Brain microvascular endothelial cell (primary cell): Measurements from ENCODE around the gene FAM107B.
A peak's percentile ranks its signal among the peaks of the same experiment; 100 is the strongest.

Experiments used
- DNase-seq: peaks from one replicate; pipeline ENCODE4 v3.0.0-alpha.2; 2020
- H3K27ac ChIP-seq: fragments of 250-450 bp; sonication (Bioruptor Pico); 2 replicates; pipeline ENCODE4 v1.5.1; 2020; ENCODE audit warnings: mild to moderate bottlenecking, moderate library complexity
- H3K27me3 ChIP-seq: fragments of 250-450 bp; sonication (Bioruptor Pico); replicated peaks from 2 replicates; pipeline ENCODE4 v1.5.1; 2020; ENCODE audit warnings: mild to moderate bottlenecking
- H3K36me3 ChIP-seq: fragments of 250-450 bp; sonication (Bioruptor Pico); replicated peaks from 2 replicates; pipeline ENCODE4 v1.5.1; 2020; ENCODE audit warnings: mild to moderate bottlenecking
- H3K4me3 ChIP-seq: 2 replicates; pipeline ENCODE4 v1.5.1; 2011; ENCODE audit warnings: low read depth, mild to moderate bottlenecking, control low read depth, low read length, moderate library complexity
- CTCF ChIP-seq: IDR thresholded peaks from 2 replicates; pipeline ENCODE4 v1.5.1; 2011; ENCODE audit warnings: low read depth, mild to moderate bottlenecking, moderate library complexity, low read length, control low read depth, inconsistent platforms; ENCODE audit errors: missing control alignments
- in situ Hi-C: cut with HindIII; loops from 2 replicates; pipeline ENCODE4 v1.10.0; 2017; ENCODE audit warnings: low sequenced_read_pairs, low pct_ligation_motif_present

The FAM107B gene

GRCh38 chr10:14557567-14557966, 217.1 kb downstream of the FAM107B start:
- no peaks in the 10 kb centered on the region for H3K27me3 ChIP-seq
- H3K27ac ChIP-seq = no peak overlapping the region
- no peak for TF ChIP-seq CTCF
- H3K36me3 ChIP-seq = no peaks in the 10 kb centered on the region
- DNase-seq = no peak
- no peak overlapping the region for H3K4me3 ChIP-seq
- in situ Hi-C loops = no loop called here

- Histone ChIP-seq H3K4me3 (no peak overlapping the region), H3K27ac (no peak overlapping the region)
- in situ Hi-C loops = no loop called here
Observed at GRCh38 chr10:14556285-14556956, 218.3 kb downstream of the FAM107B start.

GRCh38 chr10:14555807-14556206, 218.9 kb downstream of the FAM107B start:
- no peak overlapping the region for H3K4me3 ChIP-seq
- no peak for TF ChIP-seq CTCF
- no peaks in the 10 kb centered on the region for H3K36me3 ChIP-seq
- in situ Hi-C loops = no loop called here
- DNase-seq = no peak
- no peaks in the 10 kb centered on the region for H3K27me3 ChIP-seq
- no peak overlapping the region for H3K27ac ChIP-seq

More at GRCh38 chr10:14556285-14556956, 218.3 kb downstream of the FAM107B start:
- peak; percentile 60 for DNase-seq
- peak; percentile 56 for TF ChIP-seq CTCF
- no peaks in the 10 kb centered on the region for H3K27me3 ChIP-seq
- H3K36me3 ChIP-seq = no peaks in the 10 kb centered on the region

- DNase-seq = peak; percentile 29
- TF ChIP-seq CTCF = no peak
- in situ Hi-C loops = no loop called here
- no peaks in the 10 kb centered on the region for H3K36me3 ChIP-seq
- no peak overlapping the region for H3K4me3 ChIP-seq
- no peak overlapping the region for H3K27ac ChIP-seq
- no peaks in the 10 kb centered on the region for H3K27me3 ChIP-seq
Observed at GRCh38 chr10:14554491-14555205, 220.0 kb downstream of the FAM107B start.

GRCh38 chr10:14554091-14554490, 220.6 kb downstream of the FAM107B start:
- H3K4me3 ChIP-seq = no peak overlapping the region
- no peak for DNase-seq

More at GRCh38 chr10:14554091-14554490, 220.6 kb downstream of the FAM107B start:
- H3K36me3 ChIP-seq = no peaks in the 10 kb centered on the region
- H3K27me3 ChIP-seq = no peaks in the 10 kb centered on the region
- H3K27ac ChIP-seq = no peak overlapping the region
- no peak for TF ChIP-seq CTCF
- in situ Hi-C loops = no loop called here
